T-helper 1 cell treated with Interleukin-12 subunit alpha and Interleukin-12 subunit beta and Interleukin-4 antibody, amounts not matched to agents 30 ng/mL and 1 ng/mL, for 36 hours (primary cell): ENCODE results near the gene APLP1. TPM values are rescaled to one million over a fixed set of nuclear protein-coding genes. Genes with fewer than 3 reads are reported as not detected.

ENCODE experiments used
- intact Hi-C: fragments of 100-400 bp; cut with micrococcal nuclease; formaldehyde crosslinking; loops from one replicate; pipeline ENCODE4 v1.15.1; 2024
- total RNA-seq: library from RNA; stranded (reverse); gene quantifications from 2 replicates; pipeline ENCODE4 v1.2.3, GENCODE V29; 2022

The APLP1 gene
- total RNA-seq, 1 donor from 2014 or later, result 3.6 TPM

- intact Hi-C loops, result no loop called here
Observed at GRCh38 chr19:35852029-35852780, 16.2 kb upstream of the APLP1 start, which contains the start of gene NPHS1. TSS of gene NPHS1 (minus strand) at chr19:35852504. CDS start at chr19:35851837, 667 bp downstream.

- intact Hi-C loops, result no loop called here
Observed at GRCh38 chr19:35853038-35853756, 15.2 kb upstream of the APLP1 start.

GRCh38 chr19:35856546-35857149 lies 11.7 kb upstream of the APLP1 start, which contains the start of gene KIRREL2:
TSS of gene KIRREL2 (plus strand) at chr19:35856911. CDS start at chr19:35857120, 209 bp downstream.
- intact Hi-C loops, result no loop called here

GRCh38 chr19:35858311-35858710 lies 10.1 kb upstream of the APLP1 start:
- intact Hi-C loops, result no loop called here

GRCh38 chr19:35859414-35859813 lies 9.0 kb upstream of the APLP1 start:
- intact Hi-C loops, result no loop called here

- intact Hi-C loops, result no loop called here
Observed at GRCh38 chr19:35860436-35860817, 7.9 kb upstream of the APLP1 start.

- intact Hi-C loops, result no loop called here
Observed at GRCh38 chr19:35860818-35861639, 7.3 kb upstream of the APLP1 start.

GRCh38 chr19:35861640-35862160 lies 6.7 kb upstream of the APLP1 start:
- intact Hi-C loops, result no loop called here

GRCh38 chr19:35862528-35862927 lies 5.8 kb upstream of the APLP1 start:
- intact Hi-C loops, result no loop called here

- intact Hi-C loops, result no loop called here
Observed at GRCh38 chr19:35863018-35863417, 5.4 kb upstream of the APLP1 start.

GRCh38 chr19:35868823-35869326 lies 501 bp downstream of the APLP1 start:
- intact Hi-C loops, result loop anchor here (1.0 to 2.0 kb wide), 8 partner anchors 10 to 221 kb away; partner anchors contain the start of genes ALKBH6, COX6B1, PSENEN and U2AF1L4

- intact Hi-C loops, result loop anchor here (1.0 to 2.0 kb wide), 10 partner anchors 10 to 221 kb away; partner anchors contain the start of genes ALKBH6, ARHGAP33, COX6B1 and PSENEN
Observed at GRCh38 chr19:35869327-35870123, 1.2 kb downstream of the APLP1 start.

- intact Hi-C loops, result loop anchor here (1.0 kb wide), 2 partner anchors 95 to 184 kb away; partner anchors contain the start of genes ARHGAP33, THAP8 and WDR62
Observed at GRCh38 chr19:35870124-35870736, 1.9 kb downstream of the APLP1 start.

GRCh38 chr19:35870798-35871197 lies 2.4 kb downstream of the APLP1 start:
- intact Hi-C loops, result loop anchor here (1.0 kb wide), 2 partner anchors 95 to 184 kb away; partner anchors contain the start of genes ARHGAP33, THAP8 and WDR62

GRCh38 chr19:35871611-35872010 lies 3.2 kb downstream of the APLP1 start:
- intact Hi-C loops, result no loop called here

GRCh38 chr19:35872180-35872579 lies 3.8 kb downstream of the APLP1 start:
- intact Hi-C loops, result no loop called here

GRCh38 chr19:35874392-35874930 lies 6.1 kb downstream of the APLP1 start:
- intact Hi-C loops, result no loop called here

GRCh38 chr19:35879068-35879467 lies 10.7 kb downstream of the APLP1 start:
- intact Hi-C loops, result loop anchor here (1.0 kb wide), 1 partner anchor 10 kb away; no protein-coding TSS in a partner anchor
